Activated CD8-positive, alpha-beta memory T cell treated with anti-CD3 and anti-CD28 coated beads, Interleukin-2, amount 50 U/mL, for 1 hour (primary cell): Measurements from ENCODE around the gene PLA2G3.

Experiments used
- DNase-seq: peaks from one replicate; pipeline ENCODE4 v3.0.0-alpha.2; 2020; ENCODE audit errors: extremely low read depth

Gene PLA2G3

DNA sequence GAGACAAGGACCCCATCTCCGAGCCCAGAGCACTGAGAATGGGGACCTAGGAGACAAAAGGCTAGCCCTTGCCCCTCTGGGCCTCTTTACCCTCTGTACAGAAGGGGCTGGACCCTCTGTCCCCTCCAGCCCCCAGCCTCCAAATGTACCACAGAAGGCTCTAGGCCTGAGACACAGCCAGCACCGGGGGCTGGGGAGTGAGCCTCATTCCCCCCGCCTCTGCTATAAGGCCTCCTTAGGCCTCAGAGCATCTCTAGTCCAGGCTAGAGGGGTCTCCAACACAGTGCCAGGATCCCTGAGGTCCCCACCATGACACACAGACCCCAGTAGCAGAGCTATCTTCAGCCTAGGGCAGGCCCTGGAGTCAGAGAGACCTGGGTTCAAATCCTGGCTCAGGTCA, 54.4 kb downstream of the PLA2G3 start:
- no peak for DNase-seq

- DNase-seq, result no peak
Measured at GRCh38 chr22:31085493-31085824, 54.8 kb downstream of the PLA2G3 start.

GRCh38 chr22:31084811-31085492, 55.4 kb downstream of the PLA2G3 start:
- peak; percentile 51 for DNase-seq
